HEK293 (cell line): ENCODE results near the gene LAG3.
"Not testable (repeated sequence)": the region's sequence is repeated elsewhere in the genome, so short reads cannot be mapped to it uniquely, and the experiment has no call there.

Source experiments
- ZNF10 ChIP-seq: fragments of 450-650 bp; formaldehyde crosslinking; IDR thresholded peaks from 2 replicates; pipeline ENCODE4 v1.5.1; 2017; ENCODE audit warnings: missing biosample characterization, missing genetic modification characterization
- ZNF140 ChIP-seq: fragments of 450-650 bp; formaldehyde crosslinking; IDR thresholded peaks from 2 replicates; pipeline ENCODE4 v1.5.1; 2016; ENCODE audit warnings: missing biosample characterization, missing genetic modification characterization
- ZNF175 ChIP-seq: fragments of 450-650 bp; formaldehyde crosslinking; IDR thresholded peaks from 2 replicates; pipeline ENCODE4 v1.5.1; 2016; ENCODE audit warnings: missing biosample characterization, missing genetic modification characterization
- ZNF555 ChIP-seq: fragments of 450-650 bp; formaldehyde crosslinking; conservative IDR thresholded peaks from 2 replicates; pipeline ENCODE4 v1.5.1; 2017; ENCODE audit warnings: missing biosample characterization, mild to moderate bottlenecking, missing genetic modification characterization, inconsistent platforms

- not testable (repeated sequence) for TF ChIP-seq ZNF555 (tag by site-specific recombination); ZNF140 (tag by site-specific recombination); ZNF10 (tag by site-specific recombination); ZNF175
These were observed 30.2 kb upstream of the LAG3 start for GRCh38 chr12:6742080-6742479.
